GM10266 (cell line): Measurements from ENCODE around the gene CXCR2.

Experiments used
- DNase-seq: peaks from one replicate; pipeline ENCODE4 v3.0.0; 2012; ENCODE audit errors: extremely low spot score
- CTCF ChIP-seq: IDR thresholded peaks from 2 replicates; pipeline ENCODE4 v1.5.1; 2012; ENCODE audit warnings: mild to moderate bottlenecking, low read depth; ENCODE audit not compliant: control insufficient read depth, insufficient read depth; ENCODE audit errors: missing control alignments

The CXCR2 gene

GRCh38 chr2:218125626-218126080 is at the start of gene CXCR2:
Gene CXCR2, plus strand, starts transcription at chr2:218126028. Its CDS starts 8,774 bp downstream, at chr2:218134802.
- no peak for DNase-seq
- TF ChIP-seq CTCF = no peak

- DNase-seq = no peak
- TF ChIP-seq CTCF = no peak
Measured at GRCh38 chr2:218077464-218078216, 48.2 kb upstream of the CXCR2 start.

- DNase-seq = no peak
- no peak for TF ChIP-seq CTCF
Measured at GRCh38 chr2:218079943-218080913, 45.6 kb upstream of the CXCR2 start.

GRCh38 chr2:218081063-218081462 is 44.8 kb upstream of the CXCR2 start:
- no peak for TF ChIP-seq CTCF
- DNase-seq = peak; percentile 37

- no peak for TF ChIP-seq CTCF
- no peak for DNase-seq
Measured at GRCh38 chr2:218081695-218082094, 44.1 kb upstream of the CXCR2 start.

GRCh38 chr2:218082586-218083351 is 43.1 kb upstream of the CXCR2 start:
- TF ChIP-seq CTCF = no peak
- DNase-seq = no peak
